ENCODE data around the gene STX10.
"Not testable (repeated sequence)": the region's sequence is repeated elsewhere in the genome, so short reads cannot be mapped to it uniquely, and the experiment has no call there.

Gene STX10, protein sequence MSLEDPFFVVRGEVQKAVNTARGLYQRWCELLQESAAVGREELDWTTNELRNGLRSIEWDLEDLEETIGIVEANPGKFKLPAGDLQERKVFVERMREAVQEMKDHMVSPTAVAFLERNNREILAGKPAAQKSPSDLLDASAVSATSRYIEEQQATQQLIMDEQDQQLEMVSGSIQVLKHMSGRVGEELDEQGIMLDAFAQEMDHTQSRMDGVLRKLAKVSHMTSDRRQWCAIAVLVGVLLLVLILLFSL

DNA sequence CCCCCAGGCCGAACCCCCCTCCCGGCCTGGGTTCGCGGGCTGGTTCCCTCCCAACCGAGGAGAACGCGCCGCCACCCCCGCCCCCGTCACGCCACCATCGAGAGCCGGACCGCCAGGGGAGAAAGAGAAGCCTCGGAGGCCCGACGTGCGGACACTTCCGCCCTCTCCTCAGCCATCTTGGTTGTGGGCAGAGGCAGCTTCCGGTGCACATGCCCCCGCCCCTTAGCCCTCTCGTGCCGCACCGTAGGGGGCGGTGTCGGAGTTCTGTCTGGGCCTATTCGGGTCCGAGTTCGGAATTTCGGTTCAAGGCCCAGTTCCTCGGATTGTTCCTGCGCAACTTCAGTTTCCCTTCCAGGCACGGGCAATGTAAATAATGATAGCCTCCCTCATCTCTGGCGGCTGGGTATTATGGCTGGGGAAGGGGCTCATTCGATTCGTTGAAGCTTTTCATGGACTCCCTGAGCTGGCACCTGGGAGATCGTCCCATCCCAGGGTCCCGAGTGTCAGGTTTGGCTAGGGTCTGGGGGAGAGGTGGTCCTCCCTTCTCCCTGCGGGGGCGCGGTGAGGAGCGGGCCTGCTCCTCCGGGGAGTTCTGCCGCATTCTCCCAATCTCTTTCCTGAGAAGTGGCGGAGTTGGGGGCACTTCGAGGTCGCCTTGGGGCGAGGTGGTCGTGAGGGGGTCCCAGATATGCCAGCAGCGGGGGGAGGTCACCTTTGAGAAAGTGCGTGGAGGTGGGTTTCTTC lies at the start of gene STX10, which contains the start of gene IER2:
Gene STX10, minus strand, starts transcription at position 189 of the 744 bp plus-strand sequence. CDS start 202 bp downstream, outside the sequence.
Gene IER2, plus strand, starts transcription at position 225 of the 744 bp plus-strand sequence. CDS start 2,776 bp downstream, outside the sequence.
- TF ChIP-seq ZNF274 (IDR thresholded peaks at IDR 0.05; ENCODE audit: low read depth, low read length) = no peak
- peak within 1 kb of the TSS; percentile 89 for H3K4me3 ChIP-seq (ENCODE audit: low read length)

DNA sequence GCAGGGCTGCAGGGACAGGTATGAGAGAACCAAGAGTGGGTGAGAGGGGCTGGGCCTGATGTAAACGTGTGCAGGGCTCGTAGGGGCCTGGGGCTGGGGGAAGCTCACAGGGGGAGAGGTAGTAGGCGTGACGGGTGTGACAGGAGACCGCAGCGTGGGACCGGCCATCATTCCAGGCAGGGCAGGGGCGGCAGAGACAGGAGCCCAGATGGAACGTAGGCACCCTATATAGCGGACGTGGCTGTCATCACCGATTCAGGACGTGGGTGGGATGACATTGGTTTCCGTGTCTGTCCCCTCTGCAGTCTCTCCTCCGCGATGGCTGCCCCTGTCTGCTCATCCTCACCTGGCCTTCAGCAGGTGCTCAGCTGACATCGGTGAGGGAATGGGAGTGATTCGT lies 48.5 kb upstream of the STX10 start:
- no peak overlapping the region for H3K4me3 ChIP-seq (ENCODE audit: low read length)
- no peak for TF ChIP-seq ZNF274 (IDR thresholded peaks at IDR 0.05; ENCODE audit: low read depth, low read length)

DNA sequence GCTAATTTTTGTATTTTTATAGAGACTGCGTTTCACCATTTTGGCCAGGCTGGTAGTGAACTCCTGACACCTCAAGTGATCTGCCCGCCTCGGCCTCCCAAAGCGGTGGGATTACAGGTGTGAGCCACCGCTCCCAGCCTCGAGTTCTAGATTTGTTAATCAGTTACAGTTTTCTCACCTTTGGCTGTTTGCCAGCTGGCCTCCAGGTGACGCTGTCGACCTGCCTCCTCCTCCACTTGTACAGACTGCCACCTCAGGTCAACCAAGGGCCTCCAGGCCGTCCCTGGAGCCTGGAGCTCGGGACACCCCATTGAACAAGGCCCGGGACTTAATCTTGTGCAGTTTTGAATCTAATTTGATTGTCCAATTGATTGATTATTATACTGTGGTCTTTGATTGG lies 45.5 kb upstream of the STX10 start:
- H3K4me3 ChIP-seq (ENCODE audit: low read length) = no peak overlapping the region
- no peak for TF ChIP-seq ZNF274 (IDR thresholded peaks at IDR 0.05; ENCODE audit: low read depth, low read length)

DNA sequence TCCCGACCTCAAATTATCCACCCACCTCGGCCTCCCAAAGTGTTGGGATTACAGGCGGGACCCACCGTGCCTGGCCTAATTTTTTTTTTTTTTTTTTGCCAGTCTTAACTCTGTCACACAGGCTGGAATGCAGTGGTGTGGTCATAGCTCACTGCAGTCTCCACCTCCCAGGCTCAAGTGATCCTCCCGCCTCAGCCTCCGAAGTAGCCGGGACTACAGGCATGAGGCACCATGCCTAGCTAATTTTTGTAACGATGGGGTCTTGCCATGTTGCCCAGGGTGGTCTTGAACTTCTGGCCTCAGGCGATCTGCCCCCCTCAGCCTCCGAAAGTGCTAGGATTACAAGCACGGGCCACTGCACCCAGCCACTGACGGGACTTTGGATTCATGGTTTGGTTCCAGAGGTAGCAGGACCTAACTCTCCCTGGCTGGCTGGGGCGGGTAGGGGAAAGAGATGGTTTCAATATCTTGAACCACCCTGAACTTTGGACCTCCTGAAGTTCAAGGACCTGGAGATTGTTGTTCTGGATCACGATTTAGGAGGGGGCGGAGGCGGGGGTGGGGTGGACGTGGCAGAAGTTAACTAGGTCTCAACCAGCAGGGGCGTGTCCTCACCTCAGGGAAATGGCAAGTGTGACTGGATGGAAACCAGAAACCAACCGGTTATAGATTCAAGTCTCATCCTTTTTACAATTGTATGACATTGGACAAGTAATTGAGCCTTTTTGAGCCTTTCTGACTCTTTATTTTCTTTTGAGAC lies 40.8 kb upstream of the STX10 start:
- no peak for TF ChIP-seq ZNF274 (IDR thresholded peaks at IDR 0.05; ENCODE audit: low read depth, low read length)
- no peak overlapping the region for H3K4me3 ChIP-seq (ENCODE audit: low read length)

DNA sequence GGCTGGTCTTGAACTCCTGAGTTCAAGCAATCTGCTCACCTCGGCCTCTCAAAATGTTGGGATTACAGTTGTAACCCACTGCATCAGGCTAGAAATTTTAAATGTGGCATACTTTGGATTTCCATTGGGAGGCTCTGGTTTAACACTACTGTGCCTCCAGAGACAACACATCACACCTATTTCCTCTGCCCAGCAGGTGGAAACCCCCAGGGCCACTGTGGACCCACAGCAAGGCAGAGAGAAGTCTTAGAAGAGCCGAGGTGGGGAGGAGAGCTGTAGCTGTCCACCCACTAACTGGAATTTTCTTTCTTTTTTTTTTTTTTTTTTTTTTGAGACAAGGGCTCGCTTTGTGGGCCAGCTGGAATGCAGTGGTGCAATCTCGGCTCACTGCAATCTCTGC lies 39.4 kb upstream of the STX10 start:
- TF ChIP-seq ZNF274 (IDR thresholded peaks at IDR 0.05; ENCODE audit: low read depth, low read length) = no peak
- H3K4me3 ChIP-seq (ENCODE audit: low read length) = no peak overlapping the region

DNA sequence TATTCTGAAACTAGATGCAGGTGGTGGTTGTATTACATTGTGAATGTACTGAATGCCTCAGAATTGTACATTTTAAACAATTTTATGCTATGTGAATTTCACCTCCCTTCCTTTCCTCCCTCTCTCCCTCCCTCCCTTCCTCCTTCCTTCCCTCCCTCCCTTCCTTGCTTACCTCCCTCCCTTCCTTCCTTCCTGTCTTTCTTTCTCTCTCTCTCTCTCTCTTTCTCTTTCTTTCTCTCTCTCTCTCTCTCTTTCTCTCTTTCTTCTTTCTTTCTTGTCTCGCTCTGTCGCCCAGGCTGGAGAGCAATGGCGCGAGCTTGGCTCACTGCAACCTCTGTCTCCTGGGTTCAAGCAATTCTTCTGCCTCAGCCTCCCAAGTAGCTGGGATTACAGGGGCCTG lies 37.2 kb upstream of the STX10 start:
- H3K4me3 ChIP-seq (ENCODE audit: low read length) = no peak overlapping the region
- TF ChIP-seq ZNF274 (IDR thresholded peaks at IDR 0.05; ENCODE audit: low read depth, low read length) = no peak

DNA sequence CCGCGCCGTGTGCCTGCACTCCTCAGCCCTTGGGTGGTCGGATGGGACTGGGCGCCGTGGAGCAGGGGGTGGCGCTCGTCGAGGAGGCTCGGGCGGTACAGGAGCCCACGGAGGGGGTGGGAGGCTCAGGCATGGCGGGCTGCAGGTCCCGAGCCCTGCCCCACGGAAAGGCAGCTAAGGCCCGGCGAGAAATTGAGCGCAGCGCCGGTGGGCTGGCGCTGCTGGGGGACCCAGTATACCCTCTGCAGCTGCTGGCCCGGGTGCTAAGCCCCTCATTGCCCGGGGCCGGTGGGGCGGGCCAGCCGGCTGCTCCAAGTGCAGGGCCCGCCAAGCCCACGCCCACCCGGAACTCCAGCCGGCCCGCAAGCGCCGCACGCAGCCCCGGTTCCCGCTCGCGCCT lies 36.5 kb upstream of the STX10 start:
- H3K4me3 ChIP-seq (ENCODE audit: low read length) = not testable (repeated sequence)

DNA sequence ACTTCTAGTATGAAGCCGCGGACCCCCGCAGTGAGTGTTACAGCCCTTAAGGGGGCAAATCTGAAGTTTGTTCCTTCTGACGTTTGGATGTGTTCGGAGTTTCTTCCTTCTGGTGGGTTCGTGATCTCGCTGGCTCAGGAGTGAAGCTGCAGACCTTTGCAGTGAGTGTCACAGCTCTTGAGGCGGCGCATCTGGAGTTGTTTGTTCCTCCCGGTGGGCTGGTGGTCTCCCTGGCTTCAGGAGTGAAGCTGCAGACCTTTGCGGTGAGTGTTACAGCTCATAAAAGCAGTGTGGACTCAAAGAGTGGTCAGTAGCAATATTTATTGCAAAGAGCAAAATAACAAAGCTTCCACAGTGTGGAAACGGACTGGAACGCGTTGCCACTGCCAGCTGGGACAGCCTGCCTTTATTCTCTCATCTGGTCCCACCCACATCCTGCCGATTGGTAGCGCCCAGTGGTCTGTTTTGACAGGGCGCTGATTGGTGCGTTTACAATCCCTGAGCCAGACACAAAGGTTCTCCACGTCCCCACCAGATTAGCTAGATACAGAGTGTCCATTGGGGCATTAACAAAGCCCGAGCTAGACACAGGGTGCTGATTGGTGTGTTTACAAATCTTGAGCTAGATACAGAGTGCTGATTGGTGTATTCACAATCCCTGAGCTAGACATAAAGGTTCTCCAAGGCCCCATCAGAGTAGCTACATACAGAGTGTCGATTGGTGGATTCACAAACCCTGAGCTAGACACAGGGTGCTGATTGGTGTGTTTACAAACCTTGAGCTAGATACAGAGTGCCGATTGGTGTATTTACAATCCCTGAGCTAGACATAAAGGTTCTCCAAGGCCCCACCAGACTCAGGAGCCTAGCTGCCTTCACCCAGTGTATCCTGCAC lies 35.8 kb upstream of the STX10 start:
- H3K4me3 ChIP-seq (ENCODE audit: low read length) = not testable (repeated sequence)

DNA sequence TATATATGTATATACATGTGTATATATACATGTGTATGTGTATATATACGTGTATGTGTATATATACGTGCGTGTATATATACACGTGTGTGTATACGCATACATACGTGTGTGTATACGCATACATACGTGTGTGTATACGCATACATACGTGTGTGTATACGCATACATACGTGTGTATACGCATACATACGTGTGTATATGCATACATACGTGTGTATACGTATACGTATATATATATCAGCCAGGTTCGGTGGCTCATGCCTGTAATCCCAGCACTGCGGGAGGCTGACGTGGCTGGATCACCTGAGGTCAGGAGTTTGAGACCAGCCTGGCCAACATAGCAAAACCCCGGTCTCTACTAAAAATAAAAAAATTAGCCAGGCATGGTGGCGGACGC lies 34.8 kb upstream of the STX10 start:
- H3K4me3 ChIP-seq (ENCODE audit: low read length) = not testable (repeated sequence)

DNA sequence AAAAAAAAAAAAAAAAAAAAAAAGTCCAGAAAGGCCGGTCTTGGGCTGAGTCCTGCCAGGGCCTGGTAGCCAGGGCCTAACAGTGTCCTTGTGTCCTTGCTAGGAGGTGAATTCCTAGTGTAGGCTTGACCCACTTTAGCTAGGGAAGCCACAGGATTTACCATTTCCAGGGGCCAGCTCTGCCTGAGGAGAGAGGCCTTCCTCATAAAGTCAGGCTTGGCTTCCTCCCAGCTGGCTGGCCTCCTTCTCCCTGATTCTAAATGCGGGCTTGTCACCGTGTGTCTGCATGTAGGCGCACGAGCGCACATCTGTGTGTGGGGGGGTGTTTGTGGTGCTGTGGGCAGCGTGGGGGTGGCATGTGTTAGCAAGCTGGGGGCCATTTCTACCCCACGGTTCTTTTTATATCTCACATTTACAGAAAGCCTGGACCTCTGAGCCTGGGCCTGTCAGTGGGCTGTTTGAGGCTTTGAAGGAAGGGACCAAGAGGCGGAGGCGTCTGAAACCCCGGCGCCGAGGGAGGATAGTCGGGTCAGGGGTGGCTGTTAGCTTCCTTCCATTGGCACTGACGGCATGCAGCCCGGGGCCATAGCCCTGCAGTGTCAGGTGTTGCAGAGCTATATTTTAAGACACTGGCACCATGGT lies 31.7 kb upstream of the STX10 start:
- H3K4me3 ChIP-seq (ENCODE audit: low read length) = no peak overlapping the region
- TF ChIP-seq ZNF274 (IDR thresholded peaks at IDR 0.05; ENCODE audit: low read depth, low read length) = no peak

DNA sequence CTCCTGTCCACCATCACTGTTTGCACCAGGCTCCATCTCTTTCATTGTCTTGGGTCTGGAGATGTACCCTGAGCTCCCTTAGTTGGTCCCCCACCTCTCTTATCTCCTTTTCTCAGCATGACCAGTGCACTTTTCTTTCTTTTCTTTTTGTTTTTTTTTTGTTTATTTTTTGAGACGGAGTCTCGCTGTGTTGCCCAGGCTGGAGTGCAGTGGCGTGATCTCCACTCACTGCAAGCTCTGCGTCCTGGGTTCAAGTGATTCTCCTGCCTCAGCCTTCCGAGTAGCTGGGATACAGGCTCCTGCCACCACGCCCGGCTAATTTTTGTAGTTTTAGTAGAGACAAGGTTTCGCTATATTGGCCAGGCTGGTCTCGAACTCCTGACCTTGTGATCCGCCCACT lies 28.1 kb upstream of the STX10 start:
- H3K4me3 ChIP-seq (ENCODE audit: low read length) = not testable (repeated sequence)

DNA sequence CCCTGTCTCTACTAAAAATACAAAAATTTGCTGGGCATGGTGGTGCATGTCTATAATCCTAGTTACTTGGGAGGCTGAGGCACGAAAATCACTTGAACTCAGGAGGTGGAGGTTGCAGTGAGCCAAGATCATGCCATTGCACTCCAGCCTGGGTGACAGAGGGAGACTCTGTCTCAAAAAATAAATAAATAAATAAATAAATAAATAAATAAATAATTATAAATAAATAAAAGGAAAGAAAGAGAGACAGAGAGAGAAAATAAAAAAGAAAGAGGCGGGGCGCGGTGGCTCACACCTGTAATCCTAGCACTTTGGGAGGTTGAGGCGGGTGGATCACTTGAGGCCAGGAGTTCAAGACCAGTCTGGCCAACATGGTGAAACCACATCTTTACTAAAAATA lies 27.4 kb upstream of the STX10 start:
- H3K4me3 ChIP-seq (ENCODE audit: low read length) = not testable (repeated sequence)

DNA sequence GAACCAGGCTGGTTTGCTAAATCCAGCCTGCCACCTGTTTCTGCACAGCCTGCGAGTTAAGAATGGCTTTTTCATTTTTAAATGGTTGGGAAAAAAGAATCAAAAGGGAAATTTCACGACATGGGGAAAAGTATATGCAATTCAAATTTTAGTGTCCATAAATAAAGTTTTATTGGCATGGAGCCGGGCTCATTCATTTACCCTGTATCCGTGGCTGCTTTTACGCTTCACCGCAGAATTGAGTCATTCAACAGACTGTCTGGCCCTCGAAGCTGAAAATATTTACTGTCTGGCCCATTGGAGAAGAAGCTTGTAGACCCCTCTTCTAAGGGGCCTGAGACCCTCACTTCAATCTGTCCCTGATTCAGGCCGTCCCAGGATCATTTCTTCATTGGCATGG lies 26.2 kb upstream of the STX10 start:
- H3K4me3 ChIP-seq (ENCODE audit: low read length) = no peak overlapping the region
- no peak for TF ChIP-seq ZNF274 (IDR thresholded peaks at IDR 0.05; ENCODE audit: low read depth, low read length)
